Measurements from ENCODE around the gene DCST1.
A peak's percentile ranks its signal among the peaks of the same experiment; 100 is the strongest.

DCST1 gene

GRCh38 chr1:155084722-155085503 is 51.3 kb downstream of the DCST1 start:
- H3K9me3 Mint-ChIP-seq, result no peaks in the 10 kb centered on the region

GRCh38 chr1:155085504-155086127 is 52.0 kb downstream of the DCST1 start:
- peak; percentile 57 to 71 (median 60) for DNase-seq
- peak; percentile 40 for ATAC-seq (replicated peaks)
- Mint-ChIP-seq H3K4me1 (ENCODE audit: low read depth in 2 of 2) (peaks cover 32 to 34% of the 10 kb centered on the region in 2 donors), H3K36me3 (ENCODE audit: insufficient read depth) (peaks cover 20% of the 10 kb centered on the region), H3K4me3 (peak overlapping the region; percentile 89 to 92), H3K9me3 (no peaks in the 10 kb centered on the region), H3K27ac (peak overlapping the region; percentile 91 to 94), H3K27me3 (peaks cover 31 to 38% of the 10 kb centered on the region in 2 donors)

More at GRCh38 chr1:155084722-155085503, 51.3 kb downstream of the DCST1 start:
- peak overlapping the region; percentile 91 to 94 for H3K27ac Mint-ChIP-seq
- H3K4me1 Mint-ChIP-seq (ENCODE audit: low read depth in 2 of 2), result peaks cover 32 to 35% of the 10 kb centered on the region in 2 donors
- DNase-seq (peak; percentile 89 to 93 (median 90)), ATAC-seq (replicated peaks) (peak; percentile 78)
- peak overlapping the region; percentile 89 to 92 for H3K4me3 Mint-ChIP-seq
- peaks cover 20% of the 10 kb centered on the region for H3K36me3 Mint-ChIP-seq (ENCODE audit: insufficient read depth)
- H3K27me3 Mint-ChIP-seq, result peaks cover 32 to 39% of the 10 kb centered on the region in 2 donors

- Mint-ChIP-seq H3K36me3 (ENCODE audit: insufficient read depth) (peaks cover 20% of the 10 kb centered on the region), H3K4me1 (ENCODE audit: low read depth in 2 of 2) (peaks cover 31 to 35% of the 10 kb centered on the region in 2 donors), H3K4me3 (peak overlapping the region; percentile 89 to 92), H3K27me3 (peaks cover 29 to 36% of the 10 kb centered on the region in 2 donors), H3K27ac (peak overlapping the region; percentile 91 to 94), H3K9me3 (no peaks in the 10 kb centered on the region)
- peak; percentile 81 to 85 (median 83) for DNase-seq
- ATAC-seq (replicated peaks), result peak; percentile 23
Observed at GRCh38 chr1:155086128-155086741, 52.6 kb downstream of the DCST1 start.

GRCh38 chr1:155086856-155087535 is 53.4 kb downstream of the DCST1 start:
- Mint-ChIP-seq H3K4me3 (peak overlapping the region in 1 of 2 donors; percentile 49), H3K9me3 (no peaks in the 10 kb centered on the region), H3K27me3 (peaks cover 21 to 33% of the 10 kb centered on the region in 2 donors), H3K4me1 (ENCODE audit: low read depth in 2 of 2) (peaks cover 25 to 31% of the 10 kb centered on the region in 2 donors), H3K27ac (peak overlapping the region in 1 of 2 donors; percentile 94), H3K36me3 (ENCODE audit: insufficient read depth) (peaks cover 20% of the 10 kb centered on the region)
- no peak for ATAC-seq (replicated peaks)
- no peak for DNase-seq

GRCh38 chr1:155091071-155092051 is 57.7 kb downstream of the DCST1 start:
- DNase-seq (peak; percentile 76 to 80 (median 77)), ATAC-seq (replicated peaks) (peak; percentile 80)
- Mint-ChIP-seq H3K36me3 (ENCODE audit: insufficient read depth) (peaks cover 6% of the 10 kb centered on the region), H3K4me3 (no peak overlapping the region), H3K4me1 (ENCODE audit: low read depth in 2 of 2) (peaks cover 1 to 3% of the 10 kb centered on the region in 2 donors), H3K9me3 (no peaks in the 10 kb centered on the region), H3K27ac (no peak overlapping the region), H3K27me3 (peaks cover 13 to 25% of the 10 kb centered on the region in 2 donors)

DNA sequence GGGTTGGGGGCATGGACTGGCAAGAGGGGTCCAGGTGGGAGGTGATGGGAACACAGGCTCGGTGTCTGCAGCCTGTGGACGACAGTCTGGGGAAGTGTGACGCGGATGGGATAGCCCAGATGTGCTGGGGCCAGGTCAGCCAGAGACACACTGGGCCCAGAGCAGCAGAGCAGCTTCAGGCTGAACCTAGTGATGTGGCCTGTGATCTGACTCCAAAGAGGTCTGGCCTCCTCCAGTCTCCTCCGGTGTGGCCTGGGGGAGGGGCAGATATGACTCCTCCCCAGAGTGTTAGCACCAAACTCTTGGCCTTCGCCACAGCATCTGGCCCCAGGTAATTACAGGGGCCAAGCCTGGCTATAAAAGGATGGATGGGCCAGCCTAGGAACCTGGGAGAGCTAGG is 58.5 kb downstream of the DCST1 start:
- Mint-ChIP-seq H3K27me3 (peaks cover 13 to 31% of the 10 kb centered on the region in 2 donors), H3K4me1 (ENCODE audit: low read depth in 2 of 2) (peaks cover 0 to 3% of the 10 kb centered on the region in 2 donors), H3K36me3 (ENCODE audit: insufficient read depth) (peaks cover 4% of the 10 kb centered on the region), H3K4me3 (no peak overlapping the region), H3K9me3 (no peaks in the 10 kb centered on the region), H3K27ac (no peak overlapping the region)
- DNase-seq, result no peak
- ATAC-seq (replicated peaks), result no peak

GRCh38 chr1:155092641-155093040 is 59.0 kb downstream of the DCST1 start:
- H3K27me3 Mint-ChIP-seq, result peaks cover 13 to 31% of the 10 kb centered on the region in 2 donors
- ATAC-seq (replicated peaks) (no peak), DNase-seq (no peak)
- no peaks in the 10 kb centered on the region for H3K9me3 Mint-ChIP-seq
- H3K4me3 Mint-ChIP-seq, result no peak overlapping the region
- peaks cover 4% of the 10 kb centered on the region for H3K36me3 Mint-ChIP-seq (ENCODE audit: insufficient read depth)
- peaks cover 0 to 3% of the 10 kb centered on the region in 2 donors for H3K4me1 Mint-ChIP-seq (ENCODE audit: low read depth in 2 of 2)
- H3K27ac Mint-ChIP-seq, result no peak overlapping the region

- ATAC-seq (replicated peaks), result peak; percentile 31
- peaks cover 0 to 3% of the 10 kb centered on the region in 2 donors for H3K4me1 Mint-ChIP-seq (ENCODE audit: low read depth in 2 of 2)
Observed at GRCh38 chr1:155093911-155094621, 60.4 kb downstream of the DCST1 start.

DNA sequence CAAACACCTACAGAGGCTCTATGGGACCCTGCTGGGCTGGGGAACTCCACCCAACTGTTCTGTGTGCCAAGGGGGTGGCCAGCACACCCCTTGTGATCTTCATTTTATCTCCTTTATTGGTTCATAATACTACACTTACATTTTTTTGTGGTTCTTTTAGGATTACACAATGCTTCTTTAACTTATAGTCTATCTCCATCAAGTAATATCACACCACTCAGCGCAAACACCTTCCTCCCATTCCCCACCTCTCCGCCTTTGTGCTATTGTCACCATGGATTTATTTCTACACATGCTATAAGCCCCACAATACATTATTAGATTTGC is 61.0 kb downstream of the DCST1 start:
- Mint-ChIP-seq H3K4me3 (no peak overlapping the region), H3K36me3 (ENCODE audit: insufficient read depth) (peaks cover 4% of the 10 kb centered on the region), H3K4me1 (ENCODE audit: low read depth in 2 of 2) (peaks cover 0 to 3% of the 10 kb centered on the region in 2 donors), H3K27ac (no peak overlapping the region), H3K9me3 (no peaks in the 10 kb centered on the region), H3K27me3 (peaks cover 13 to 31% of the 10 kb centered on the region in 2 donors)
- ATAC-seq (replicated peaks) (no peak), DNase-seq (no peak)

More at GRCh38 chr1:155093911-155094621, 60.4 kb downstream of the DCST1 start:
- Mint-ChIP-seq H3K27ac (no peak overlapping the region), H3K4me3 (no peak overlapping the region), H3K9me3 (no peaks in the 10 kb centered on the region), H3K27me3 (peaks cover 13 to 31% of the 10 kb centered on the region in 2 donors), H3K36me3 (ENCODE audit: insufficient read depth) (peaks cover 4% of the 10 kb centered on the region)
- no peak for DNase-seq

DNA sequence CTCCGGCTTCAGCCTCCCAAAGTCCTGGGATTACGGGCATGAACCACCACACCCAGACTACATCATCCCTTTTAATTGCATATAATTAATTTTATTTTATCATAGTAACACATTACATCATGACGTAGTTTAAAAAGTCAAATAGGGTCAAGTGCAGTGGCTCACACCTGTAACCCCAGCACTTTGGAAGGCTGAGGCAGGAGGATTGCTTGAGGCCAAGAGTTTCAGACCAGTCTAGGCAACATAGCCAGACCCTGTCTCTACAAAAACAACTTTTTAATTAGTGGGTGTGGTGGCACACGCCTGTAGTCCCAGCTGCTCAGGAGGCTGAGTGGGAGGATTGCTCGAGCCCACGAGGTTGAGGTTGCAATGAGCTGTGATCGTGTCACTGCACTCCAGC is 65.7 kb downstream of the DCST1 start:
- ATAC-seq (replicated peaks) (no peak), DNase-seq (no peak)
- peaks cover 13 to 25% of the 10 kb centered on the region in 2 donors for H3K27me3 Mint-ChIP-seq
- no peaks in the 10 kb centered on the region for H3K4me1 Mint-ChIP-seq (ENCODE audit: low read depth in 2 of 2)
- no peak overlapping the region for H3K27ac Mint-ChIP-seq
- H3K9me3 Mint-ChIP-seq, result no peaks in the 10 kb centered on the region
- no peaks in the 10 kb centered on the region for H3K36me3 Mint-ChIP-seq (ENCODE audit: insufficient read depth)
- H3K4me3 Mint-ChIP-seq, result no peak overlapping the region

Measured in effector memory CD8-positive, alpha-beta T cell (primary cell).